Activated CD4-positive, alpha-beta T cell treated with anti-CD3 and anti-CD28 coated beads, Interleukin-2, amount 50 U/mL, for 4 hours (primary cell): Measurements from ENCODE around the gene HNRNPA3.
"Not testable (repeated sequence)": the region's sequence is repeated elsewhere in the genome, so short reads cannot be mapped to it uniquely, and the experiment has no call there.

Source experiments
- DNase-seq, 2 experiments: peaks; one replicate each; pipeline ENCODE4 v3.0.0-alpha.2; 2020

The HNRNPA3 gene

GRCh38 chr2:177188482-177189469 is 23.8 kb upstream of the HNRNPA3 start:
- no peak for DNase-seq

- no peak for DNase-seq
These were observed 21.7 kb upstream of the HNRNPA3 start for GRCh38 chr2:177190941-177191340.

- no peak for DNase-seq
These were observed 19.8 kb upstream of the HNRNPA3 start for GRCh38 chr2:177192788-177193187.

GRCh38 chr2:177193240-177193639 is 19.4 kb upstream of the HNRNPA3 start:
- DNase-seq, result no peak

GRCh38 chr2:177195194-177195593 is 17.4 kb upstream of the HNRNPA3 start:
- DNase-seq, result no peak

GRCh38 chr2:177200419-177200818 is 12.2 kb upstream of the HNRNPA3 start:
- DNase-seq, result not testable (repeated sequence)

- DNase-seq, result no peak
These were observed 10.7 kb upstream of the HNRNPA3 start for GRCh38 chr2:177201919-177202346.

- no peak for DNase-seq
These were observed 8.2 kb upstream of the HNRNPA3 start for GRCh38 chr2:177204417-177204816.

GRCh38 chr2:177207101-177207500 is 5.5 kb upstream of the HNRNPA3 start:
- no peak for DNase-seq

- DNase-seq, result no peak
These were observed 1.4 kb upstream of the HNRNPA3 start for GRCh38 chr2:177211169-177211568.

- DNase-seq, result no peak
These were observed 953 bp upstream of the HNRNPA3 start for GRCh38 chr2:177211576-177212105.

- DNase-seq, result peak; percentile 90 to 91
These were observed 580 bp downstream of the HNRNPA3 start for GRCh38 chr2:177212891-177213856.

GRCh38 chr2:177217247-177217843 is 4.8 kb downstream of the HNRNPA3 start:
- DNase-seq, result no peak

- not testable (repeated sequence) for DNase-seq
These were observed 7.2 kb downstream of the HNRNPA3 start for GRCh38 chr2:177219787-177220186.

- no peak for DNase-seq
These were observed 8.9 kb downstream of the HNRNPA3 start for GRCh38 chr2:177221534-177221933.

GRCh38 chr2:177221970-177222369 is 9.4 kb downstream of the HNRNPA3 start:
- DNase-seq, result no peak

- not testable (repeated sequence) for DNase-seq
These were observed 10.8 kb downstream of the HNRNPA3 start for GRCh38 chr2:177223436-177223835.

GRCh38 chr2:177225965-177226360 is 13.4 kb downstream of the HNRNPA3 start:
- DNase-seq, result no peak

- DNase-seq, result no peak
These were observed 17.0 kb downstream of the HNRNPA3 start for GRCh38 chr2:177229442-177230242.

- DNase-seq, result no peak
These were observed 18.7 kb downstream of the HNRNPA3 start for GRCh38 chr2:177231270-177231669.

GRCh38 chr2:177232098-177232704 is 19.6 kb downstream of the HNRNPA3 start:
- DNase-seq, result no peak
